Mesenchymal stem cell (in vitro differentiated cells and primary cell): ENCODE data around the gene ANO7.

ENCODE experiments used
- DNase-seq: peaks from one replicate; pipeline ENCODE4 v3.0.0-alpha.2; 2013
- H2AFZ ChIP-seq: one replicate; pipeline ENCODE4 v1.6.1; 2013; ENCODE audit warnings: low read depth, mild to moderate bottlenecking, control low read depth, inconsistent platforms, low read length, moderate library complexity
- H2AK5ac ChIP-seq: 2 replicates; pipeline ENCODE4 v1.6.1; 2013; ENCODE audit warnings: low read length, moderate library complexity, mild to moderate bottlenecking, inconsistent platforms; ENCODE audit not compliant: severe bottlenecking
- H2BK120ac ChIP-seq: one replicate; pipeline ENCODE4 v1.6.1; 2013; ENCODE audit warnings: low read depth, mild to moderate bottlenecking, inconsistent platforms, low read length, moderate library complexity
- H2BK12ac ChIP-seq, 2 experiments: one replicate each; pipeline ENCODE4 v1.6.1; 2013; ENCODE audit warnings: inconsistent platforms in 2 of 2, low read length in 2 of 2, mild to moderate bottlenecking in 2 of 2, moderate library complexity in 2 of 2, control low read depth in 1 of 2
- H2BK15ac ChIP-seq: one replicate; pipeline ENCODE4 v1.6.1; 2013; ENCODE audit warnings: mild to moderate bottlenecking, low read depth, inconsistent platforms; ENCODE audit not compliant: poor library complexity, severe bottlenecking
- H2BK5ac ChIP-seq: 2 replicates; pipeline ENCODE4 v1.6.1; 2013; ENCODE audit warnings: low read depth, mild to moderate bottlenecking, low read length, control low read depth, inconsistent platforms; ENCODE audit not compliant: poor library complexity, severe bottlenecking
- H3K14ac ChIP-seq, 2 experiments: one replicate each; pipeline ENCODE4 v1.6.1; 2013; ENCODE audit warnings: inconsistent platforms in 2 of 2, low read length in 2 of 2, control low read depth in 1 of 2, mild to moderate bottlenecking in 1 of 2, moderate library complexity in 1 of 2
- H3K18ac ChIP-seq, 2 experiments: one replicate each; pipeline ENCODE4 v1.6.1; 2013; ENCODE audit warnings: inconsistent platforms in 2 of 2, low read length in 2 of 2, control low read depth in 1 of 2, low read depth in 1 of 2, mild to moderate bottlenecking in 1 of 2
- H3K23ac ChIP-seq, 2 experiments: one replicate each; pipeline ENCODE4 v1.6.1; 2013; ENCODE audit warnings: inconsistent platforms in 2 of 2, low read length in 2 of 2, mild to moderate bottlenecking in 2 of 2, moderate library complexity in 2 of 2, control low read depth in 1 of 2
- H3K27ac ChIP-seq: 2 replicates; pipeline ENCODE4 v1.5.1; 2013; ENCODE audit warnings: mild to moderate bottlenecking, moderate library complexity, low read length, control low read depth, inconsistent platforms; ENCODE audit not compliant: poor library complexity, severe bottlenecking
- H3K27me3 ChIP-seq, 2 experiments: 2 replicates each; pipeline versions ENCODE4 v1.6.1 to v1.7.0; 2013; ENCODE audit warnings: low read length in 2 of 2, mild to moderate bottlenecking in 2 of 2, moderate library complexity in 2 of 2, control low read depth in 1 of 2, inconsistent platforms in 1 of 2; ENCODE audit not compliant: control insufficient read depth in 1 of 2, insufficient read depth in 1 of 2
- H3K36me3 ChIP-seq, 2 experiments: 2 replicates each; pipeline versions ENCODE4 v1.6.1 to v1.7.0; 2013; ENCODE audit warnings: low read length in 2 of 2, control low read depth in 1 of 2, inconsistent platforms in 1 of 2, low read depth in 1 of 2, mild to moderate bottlenecking in 1 of 2; ENCODE audit not compliant: insufficient read depth in 2 of 2, control insufficient read depth in 1 of 2
- H3K4ac ChIP-seq, 2 experiments: one replicate each; pipeline ENCODE4 v1.6.1; 2013; ENCODE audit warnings: inconsistent platforms in 2 of 2, low read length in 2 of 2, mild to moderate bottlenecking in 2 of 2, moderate library complexity in 2 of 2, control low read depth in 1 of 2, low read depth in 1 of 2
- H3K4me1 ChIP-seq: 2 replicates; pipeline ENCODE4 v1.6.1; 2013; ENCODE audit warnings: low read depth, low read length, control low read depth; ENCODE audit not compliant: control insufficient read depth, insufficient read depth
- H3K4me2 ChIP-seq: 2 replicates; pipeline ENCODE4 v1.6.1; 2013; ENCODE audit warnings: low read length, mild to moderate bottlenecking, inconsistent platforms; ENCODE audit not compliant: poor library complexity, severe bottlenecking
- H3K4me3 ChIP-seq, 2 experiments: 2 replicates each; pipeline versions ENCODE4 v1.5.1 to v1.7.0; 2013; ENCODE audit warnings: low read length in 2 of 2, mild to moderate bottlenecking in 2 of 2, control low read depth in 1 of 2, low read depth in 1 of 2; ENCODE audit not compliant: insufficient read depth in 1 of 2
- H3K79me1 ChIP-seq: replicated peaks from 2 replicates; pipeline ENCODE4 v1.6.1; 2013; ENCODE audit warnings: mild to moderate bottlenecking, control low read depth, low read length, inconsistent platforms; ENCODE audit not compliant: poor library complexity, severe bottlenecking
- H3K9ac ChIP-seq: 2 replicates; pipeline ENCODE4 v1.7.0; 2013; ENCODE audit warnings: mild to moderate bottlenecking, low read length, moderate library complexity
- H3K9me3 ChIP-seq: 2 replicates; pipeline ENCODE4 v1.7.0; 2013; ENCODE audit warnings: mild to moderate bottlenecking, low read length; ENCODE audit not compliant: control insufficient read depth
- H4K8ac ChIP-seq: one replicate; pipeline ENCODE4 v1.6.1; 2013; ENCODE audit warnings: inconsistent platforms, mild to moderate bottlenecking, low read length, moderate library complexity
- H4K91ac ChIP-seq: one replicate; pipeline ENCODE4 v1.6.1; 2013; ENCODE audit warnings: mild to moderate bottlenecking, low read length, inconsistent platforms
- WGBS: methylation state at CpG from one replicate; pipeline ENCODE4 v1.1.7; 2013; ENCODE audit warnings: mixed read lengths; 5-methylcytosine and 5-hydroxymethylcytosine counted together

ANO7 gene

DNA sequence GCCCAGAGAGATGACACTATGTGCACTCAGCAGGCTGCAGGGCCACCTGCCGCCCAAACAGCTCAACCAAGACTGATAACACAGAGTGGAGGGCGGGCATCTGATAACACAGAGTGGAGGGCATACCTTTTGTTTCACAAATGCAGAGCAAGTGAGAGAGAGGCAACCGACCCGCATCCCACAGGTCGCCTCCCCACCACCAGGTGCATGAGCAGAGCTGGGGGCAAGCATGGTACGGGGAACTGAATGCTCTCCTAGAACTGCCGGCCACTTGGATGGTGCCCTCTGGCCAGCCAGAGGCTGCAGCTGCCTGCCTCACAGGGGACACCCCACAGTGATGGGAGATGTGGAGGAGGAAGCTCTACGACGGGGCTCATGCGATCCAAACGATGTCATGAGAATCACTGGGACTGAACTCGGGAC lies 49.5 kb downstream of the ANO7 start:
- H3K18ac ChIP-seq: no peak overlapping the region
- no peak overlapping the region for H2BK120ac ChIP-seq
- no peak overlapping the region for H4K91ac ChIP-seq
- H3K4me3 ChIP-seq: no peak overlapping the region
- DNase-seq: no peak
- peaks cover 9% of the 10 kb centered on the region for H3K4me1 ChIP-seq
- no peak overlapping the region for H2AK5ac ChIP-seq
- no peak overlapping the region for H4K8ac ChIP-seq
- H3K79me1 ChIP-seq: peaks cover 46% of the 10 kb centered on the region
- H3K27me3 ChIP-seq: no peaks in the 10 kb centered on the region
- no peaks in the 10 kb centered on the region for H3K9me3 ChIP-seq
- H2BK12ac ChIP-seq: no peak overlapping the region
- no peak overlapping the region for H3K27ac ChIP-seq
- WGBS: 90% methylated on average over 12 of the region's 12 CpGs
- H3K4me2 ChIP-seq: no peak overlapping the region
- no peak overlapping the region for H2AFZ ChIP-seq
- H3K36me3 ChIP-seq: peaks cover 84 to 98% of the 10 kb centered on the region in 2 experiments
- H3K23ac ChIP-seq: no peak overlapping the region
- H3K14ac ChIP-seq: no peak overlapping the region
- H2BK5ac ChIP-seq: no peak overlapping the region
- no peak overlapping the region for H2BK15ac ChIP-seq
- H3K4ac ChIP-seq: no peak overlapping the region
- H3K9ac ChIP-seq: no peak overlapping the region

DNA sequence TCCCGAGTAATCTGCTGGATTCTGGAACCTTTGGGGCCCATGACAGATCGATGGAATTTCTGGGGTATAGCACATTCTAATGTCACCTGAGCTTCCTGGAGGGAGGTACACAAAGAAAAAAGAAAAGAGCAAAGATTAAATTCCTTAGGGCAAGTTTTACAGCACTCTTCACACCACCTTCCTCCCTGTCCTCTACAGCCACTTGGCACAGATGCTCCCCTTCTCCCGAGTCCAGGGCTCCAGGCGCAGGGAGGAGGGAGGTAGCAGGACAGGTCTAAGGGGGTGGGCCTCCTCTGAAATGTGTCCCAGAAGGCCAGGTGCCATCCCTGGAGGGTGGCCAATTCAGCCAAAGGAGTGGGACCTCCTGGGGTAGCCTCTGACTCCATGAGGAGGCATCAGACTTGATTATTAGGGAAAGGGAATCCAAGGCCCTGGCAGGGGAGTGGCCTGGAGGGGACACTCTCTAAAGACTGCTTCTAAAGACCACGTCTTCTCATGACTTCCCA lies 50.3 kb downstream of the ANO7 start:
- no peak overlapping the region for H2BK12ac ChIP-seq
- H2BK5ac ChIP-seq: no peak overlapping the region
- 94% methylated on average over 4 of the region's 5 CpGs for WGBS
- no peak overlapping the region for H3K4me2 ChIP-seq
- no peak overlapping the region for H2AFZ ChIP-seq
- no peaks in the 10 kb centered on the region for H3K9me3 ChIP-seq
- H3K14ac ChIP-seq: no peak overlapping the region
- H2BK15ac ChIP-seq: no peak overlapping the region
- peaks cover 82 to 98% of the 10 kb centered on the region in 2 experiments for H3K36me3 ChIP-seq
- H3K4me3 ChIP-seq: no peak overlapping the region
- H2BK120ac ChIP-seq: no peak overlapping the region
- H3K18ac ChIP-seq: no peak overlapping the region
- no peak overlapping the region for H3K23ac ChIP-seq
- H3K79me1 ChIP-seq: peaks cover 48% of the 10 kb centered on the region
- peak overlapping the region; percentile 12 for H4K8ac ChIP-seq
- no peak overlapping the region for H2AK5ac ChIP-seq
- no peak overlapping the region for H3K9ac ChIP-seq
- H3K27me3 ChIP-seq: no peaks in the 10 kb centered on the region
- peaks cover 6% of the 10 kb centered on the region for H3K4me1 ChIP-seq
- H3K27ac ChIP-seq: no peak overlapping the region
- no peak overlapping the region for H4K91ac ChIP-seq
- DNase-seq: no peak
- no peak overlapping the region for H3K4ac ChIP-seq

- Histone ChIP-seq H4K91ac (no peak overlapping the region), H2AK5ac (no peak overlapping the region), H4K8ac (no peak overlapping the region), H3K14ac (no peak overlapping the region), H3K27me3 (no peaks in the 10 kb centered on the region), H2BK5ac (no peak overlapping the region), H3K4ac (no peak overlapping the region), H2BK120ac (no peak overlapping the region), H3K4me1 (peaks cover 6% of the 10 kb centered on the region), H3K4me2 (no peak overlapping the region), H2BK15ac (no peak overlapping the region), H3K79me1 (peaks cover 42% of the 10 kb centered on the region), H2AFZ (no peak overlapping the region), H3K36me3 (peaks cover 75 to 98% of the 10 kb centered on the region in 2 experiments), H3K9me3 (no peaks in the 10 kb centered on the region), H3K18ac (no peak overlapping the region), H3K27ac (no peak overlapping the region), H3K23ac (no peak overlapping the region), H3K9ac (no peak overlapping the region), H3K4me3 (no peak overlapping the region), H2BK12ac (no peak overlapping the region)
- DNase-seq: no peak
- 95% methylated on average over 28 of the region's 28 CpGs for WGBS
Measured at GRCh38 chr2:241239552-241240202, 51.2 kb downstream of the ANO7 start.

DNA sequence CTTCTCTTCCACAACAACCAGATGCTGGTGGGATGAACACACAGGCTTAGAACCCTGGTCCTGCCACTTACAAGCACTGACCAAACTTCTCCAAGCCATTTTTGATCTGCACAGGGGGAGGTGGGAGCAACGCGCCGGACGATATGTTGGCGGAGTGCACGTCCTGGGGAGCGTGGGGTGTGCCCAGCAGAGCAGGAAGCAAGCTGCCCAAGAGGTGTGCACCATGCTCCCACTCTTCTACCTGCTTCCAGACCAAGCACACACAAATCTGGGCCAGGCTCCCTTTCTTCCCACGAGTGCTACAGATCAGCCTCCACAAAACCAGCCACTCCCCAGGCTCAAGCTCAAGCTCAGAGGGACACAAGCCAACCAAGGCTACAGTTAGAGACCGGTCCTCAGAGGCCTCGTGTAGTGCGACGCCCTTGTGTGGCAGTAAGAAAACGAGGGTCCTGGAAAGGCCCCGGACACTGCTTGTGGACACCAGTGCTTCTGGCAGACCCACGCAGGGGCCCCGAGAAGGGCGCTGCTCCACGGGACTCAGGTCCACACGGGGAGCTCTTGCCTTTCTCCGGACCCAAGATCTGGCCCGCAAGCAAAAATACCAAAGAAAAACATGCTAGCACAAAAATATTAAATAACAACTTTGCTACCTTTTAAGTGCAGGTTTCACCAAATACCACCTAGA lies 52.0 kb downstream of the ANO7 start:
- 98% methylated on average over 21 of the region's 21 CpGs for WGBS
- peaks cover 72 to 98% of the 10 kb centered on the region in 2 experiments for H3K36me3 ChIP-seq
- no peak for DNase-seq
- H2AK5ac ChIP-seq: no peak overlapping the region
- H2BK15ac ChIP-seq: no peak overlapping the region
- H3K27ac ChIP-seq: no peak overlapping the region
- no peak overlapping the region for H4K91ac ChIP-seq
- H3K14ac ChIP-seq: no peak overlapping the region
- no peak overlapping the region for H2BK120ac ChIP-seq
- no peak overlapping the region for H3K4ac ChIP-seq
- no peak overlapping the region for H3K23ac ChIP-seq
- H3K79me1 ChIP-seq: peaks cover 38% of the 10 kb centered on the region
- no peak overlapping the region for H3K4me2 ChIP-seq
- H3K4me3 ChIP-seq: no peak overlapping the region
- H3K9me3 ChIP-seq: no peaks in the 10 kb centered on the region
- no peak overlapping the region for H3K18ac ChIP-seq
- H3K4me1 ChIP-seq: peaks cover 6% of the 10 kb centered on the region
- no peak overlapping the region for H3K9ac ChIP-seq
- no peak overlapping the region for H2BK5ac ChIP-seq
- no peak overlapping the region for H2AFZ ChIP-seq
- no peak overlapping the region for H2BK12ac ChIP-seq
- no peak overlapping the region for H4K8ac ChIP-seq
- no peaks in the 10 kb centered on the region for H3K27me3 ChIP-seq
